ENCODE results near the gene SLC2A14.
"Not testable (repeated sequence)": the region's sequence is repeated elsewhere in the genome, so short reads cannot be mapped to it uniquely, and the experiment has no call there.

- not testable (repeated sequence) for TF ChIP-seq CTCF (IDR thresholded peaks at IDR 0.05); ZFX (IDR thresholded peaks at IDR 0.05; ENCODE audit: borderline replicate concordance)
Measured at GRCh38 chr12:7918268-7918590, 45.5 kb upstream of the SLC2A14 start.

All from 22Rv1 (cell line).